Osteocyte (in vitro differentiated cells): ENCODE data around the gene PRIMA1. TPM values are rescaled to one million over a fixed set of nuclear protein-coding genes. Genes with fewer than 3 reads are reported as not detected.

Source experiments
- DNase-seq: peaks from one replicate; pipeline ENCODE4 v3.0.0; 2021; ENCODE audit warnings: mixed read lengths; ENCODE audit not compliant: unreplicated experiment; ENCODE audit errors: extremely low spot score
- H3K27ac Mint-ChIP-seq: one replicate; pipeline ENCODE4 v1.8.0; 2021; ENCODE audit warnings: mild to moderate bottlenecking, mixed read lengths; ENCODE audit not compliant: unreplicated experiment
- H3K27me3 Mint-ChIP-seq: one replicate; pipeline ENCODE4 v1.8.0; 2021; ENCODE audit warnings: mixed read lengths; ENCODE audit not compliant: unreplicated experiment
- H3K36me3 Mint-ChIP-seq: one replicate; pipeline ENCODE4 v1.8.0; 2021; ENCODE audit warnings: mixed read lengths; ENCODE audit not compliant: unreplicated experiment
- H3K4me1 Mint-ChIP-seq: one replicate; pipeline ENCODE4 v1.8.0; 2021; ENCODE audit warnings: mixed read lengths; ENCODE audit not compliant: unreplicated experiment
- H3K4me3 Mint-ChIP-seq: one replicate; pipeline ENCODE4 v1.8.0; 2021; ENCODE audit warnings: mild to moderate bottlenecking, moderate library complexity, mixed read lengths; ENCODE audit not compliant: unreplicated experiment
- H3K9me3 Mint-ChIP-seq: one replicate; pipeline ENCODE4 v1.8.0; 2021; ENCODE audit warnings: mixed read lengths; ENCODE audit not compliant: unreplicated experiment
- total RNA-seq: library from RNA; stranded (reverse); gene quantifications from 2 replicates; pipeline ENCODE4 v1.2.1, GENCODE V29; 2021
- TF ChIP-seq, protein P1 (sequence below): fragments of 200-600 bp; sonication (generic); IDR thresholded peaks from 2 replicates; pipeline ENCODE4 v1.5.0; 2021; ENCODE audit warnings: antibody characterized with exemption, mild to moderate bottlenecking, moderate library complexity

The PRIMA1 gene
- total RNA-seq, 1 donor from 2014 or later: not detected

GRCh38 chr14:93712838-93713724, 75.2 kb downstream of the PRIMA1 start:
- peaks cover 10% of the 10 kb centered on the region for H3K9me3 Mint-ChIP-seq
- H3K4me3 Mint-ChIP-seq: no peak overlapping the region
- TF ChIP-seq, protein P1, sequence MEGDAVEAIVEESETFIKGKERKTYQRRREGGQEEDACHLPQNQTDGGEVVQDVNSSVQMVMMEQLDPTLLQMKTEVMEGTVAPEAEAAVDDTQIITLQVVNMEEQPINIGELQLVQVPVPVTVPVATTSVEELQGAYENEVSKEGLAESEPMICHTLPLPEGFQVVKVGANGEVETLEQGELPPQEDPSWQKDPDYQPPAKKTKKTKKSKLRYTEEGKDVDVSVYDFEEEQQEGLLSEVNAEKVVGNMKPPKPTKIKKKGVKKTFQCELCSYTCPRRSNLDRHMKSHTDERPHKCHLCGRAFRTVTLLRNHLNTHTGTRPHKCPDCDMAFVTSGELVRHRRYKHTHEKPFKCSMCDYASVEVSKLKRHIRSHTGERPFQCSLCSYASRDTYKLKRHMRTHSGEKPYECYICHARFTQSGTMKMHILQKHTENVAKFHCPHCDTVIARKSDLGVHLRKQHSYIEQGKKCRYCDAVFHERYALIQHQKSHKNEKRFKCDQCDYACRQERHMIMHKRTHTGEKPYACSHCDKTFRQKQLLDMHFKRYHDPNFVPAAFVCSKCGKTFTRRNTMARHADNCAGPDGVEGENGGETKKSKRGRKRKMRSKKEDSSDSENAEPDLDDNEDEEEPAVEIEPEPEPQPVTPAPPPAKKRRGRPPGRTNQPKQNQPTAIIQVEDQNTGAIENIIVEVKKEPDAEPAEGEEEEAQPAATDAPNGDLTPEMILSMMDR: no peak
- H3K4me1 Mint-ChIP-seq: no peaks in the 10 kb centered on the region
- DNase-seq: peak; percentile 83
- no peaks in the 10 kb centered on the region for H3K27me3 Mint-ChIP-seq
- H3K27ac Mint-ChIP-seq: no peak overlapping the region
- no peaks in the 10 kb centered on the region for H3K36me3 Mint-ChIP-seq

- Mint-ChIP-seq H3K27me3 (no peaks in the 10 kb centered on the region), H3K9me3 (peaks cover 10% of the 10 kb centered on the region), H3K4me1 (no peaks in the 10 kb centered on the region), H3K27ac (no peak overlapping the region), H3K4me3 (no peak overlapping the region), H3K36me3 (no peaks in the 10 kb centered on the region)
- TF ChIP-seq, protein P1: no peak
- DNase-seq: peak; percentile 64
These were observed 76.0 kb downstream of the PRIMA1 start for GRCh38 chr14:93712079-93712837.

DNA sequence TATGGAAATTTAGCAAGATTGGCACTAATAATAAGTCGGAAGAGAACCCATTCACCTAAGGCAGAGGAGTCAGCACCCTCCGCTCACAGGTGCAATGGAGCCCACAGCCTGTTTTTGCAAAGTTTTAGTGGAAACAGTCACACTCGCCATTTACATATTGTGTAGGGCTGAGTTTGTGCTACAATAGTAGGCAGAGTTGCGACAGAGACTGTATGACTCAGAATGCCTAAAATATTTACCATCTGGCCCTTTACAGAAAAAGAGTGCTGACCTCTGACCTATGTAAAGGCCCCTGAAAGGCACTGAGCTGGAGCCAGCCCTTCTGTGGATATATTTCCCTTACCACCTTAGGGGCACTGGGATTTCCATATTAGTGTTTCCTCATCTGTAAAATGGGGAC, 79.0 kb downstream of the PRIMA1 start:
- Mint-ChIP-seq H3K27me3 (no peaks in the 10 kb centered on the region), H3K9me3 (peaks cover 10% of the 10 kb centered on the region), H3K4me1 (no peaks in the 10 kb centered on the region), H3K4me3 (no peak overlapping the region), H3K27ac (no peak overlapping the region), H3K36me3 (no peaks in the 10 kb centered on the region)
- no peak for DNase-seq
- TF ChIP-seq, protein P1: no peak

GRCh38 chr14:93708800-93709199, 79.5 kb downstream of the PRIMA1 start:
- Mint-ChIP-seq H3K9me3 (peaks cover 10% of the 10 kb centered on the region), H3K4me1 (no peaks in the 10 kb centered on the region), H3K27me3 (no peaks in the 10 kb centered on the region), H3K27ac (no peak overlapping the region), H3K36me3 (no peaks in the 10 kb centered on the region), H3K4me3 (no peak overlapping the region)
- TF ChIP-seq, protein P1: no peak
- peak; percentile 69 for DNase-seq

DNA sequence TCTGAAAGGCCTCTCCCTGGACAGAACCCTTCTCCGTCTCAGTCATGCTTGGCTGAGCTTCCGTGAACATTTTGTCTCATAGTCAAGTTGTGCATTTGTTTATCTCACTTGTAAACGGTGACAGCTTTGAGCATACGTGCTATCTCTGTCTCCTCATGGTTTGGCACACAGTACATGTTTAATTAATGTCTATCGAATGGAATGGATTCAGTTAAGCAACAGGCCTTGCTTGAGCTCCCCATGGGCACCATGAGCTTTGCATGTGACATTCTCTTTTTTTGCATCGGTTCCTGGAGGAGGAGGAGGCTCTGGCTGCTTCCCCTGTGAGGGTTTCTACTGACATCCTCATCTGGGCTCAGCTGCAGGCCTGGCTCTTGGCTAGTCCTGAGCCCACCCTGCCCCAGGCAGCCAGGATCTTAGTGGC, 80.0 kb downstream of the PRIMA1 start:
- no peaks in the 10 kb centered on the region for H3K4me1 Mint-ChIP-seq
- H3K27me3 Mint-ChIP-seq: no peaks in the 10 kb centered on the region
- H3K36me3 Mint-ChIP-seq: no peaks in the 10 kb centered on the region
- H3K9me3 Mint-ChIP-seq: peaks cover 10% of the 10 kb centered on the region
- H3K27ac Mint-ChIP-seq: no peak overlapping the region
- peak; percentile 62 for DNase-seq
- no peak overlapping the region for H3K4me3 Mint-ChIP-seq
- TF ChIP-seq, protein P1: no peak
